ENCODE measurements around the gene FAM186B. TPM values are rescaled to one million over a fixed set of nuclear protein-coding genes. Genes with fewer than 3 reads are reported as not detected.
A peak's percentile ranks its signal among the peaks of the same experiment; 100 is the strongest.

FAM186B gene
- total RNA-seq, 3 donors from 2014 or later, result 0.59 to 0.98 (median 0.96) TPM

DNA sequence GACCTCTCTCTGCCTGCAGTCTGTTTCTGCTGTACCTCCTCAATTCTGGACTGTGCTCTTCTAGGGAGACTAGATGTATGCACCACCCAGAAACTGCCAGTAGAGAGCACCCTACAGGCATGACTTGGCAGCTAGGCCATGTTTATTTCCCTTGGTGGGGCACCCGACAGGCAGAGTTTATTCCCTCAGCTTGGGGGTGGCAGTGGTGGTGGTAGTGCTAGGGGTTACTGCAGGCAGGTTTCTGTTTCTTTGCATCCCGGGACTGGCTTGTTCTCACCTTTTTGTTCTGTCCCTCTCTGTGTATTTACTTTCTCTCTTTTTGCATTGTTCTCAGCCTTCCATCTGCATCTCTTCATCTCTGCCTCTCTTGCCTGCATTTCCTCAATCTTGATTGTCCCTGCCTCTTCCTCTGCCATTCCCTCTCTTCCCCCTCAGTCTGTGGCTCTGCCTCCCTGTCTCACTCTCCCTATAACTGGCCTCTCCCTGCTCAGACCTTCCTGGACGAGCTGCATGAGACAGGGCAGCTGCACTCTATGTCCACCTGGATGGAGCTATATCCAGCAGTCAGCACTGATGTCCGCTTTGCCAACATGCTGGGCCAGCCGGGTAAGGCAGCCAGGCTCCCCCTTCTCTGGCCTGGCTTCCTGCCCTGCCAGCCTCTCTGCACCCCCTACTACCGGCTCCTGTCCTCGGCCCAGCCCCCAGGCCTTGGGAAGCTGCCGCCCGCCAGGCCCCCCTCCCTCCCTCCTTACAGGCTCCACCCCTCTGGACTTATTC lies 31.7 kb upstream of the FAM186B start:
- DNase-seq (ENCODE audit: low spot score in 2 of 2), result peak in 1 of 2 donors; percentile 41
- H3K27ac ChIP-seq, result peak overlapping the region in 1 of 2 donors; percentile 27
- no peaks in the 10 kb centered on the region for H3K9me3 ChIP-seq
- H3K27me3 ChIP-seq, result no peaks in the 10 kb centered on the region
- no peaks in the 10 kb centered on the region for H3K4me1 ChIP-seq
- TF ChIP-seq POLR2A (IDR thresholded peaks at IDR 0.05) (no peak), POLR2AphosphoS5 (IDR thresholded peaks at IDR 0.05) (no peak)
- TF ChIP-seq, protein P1, sequence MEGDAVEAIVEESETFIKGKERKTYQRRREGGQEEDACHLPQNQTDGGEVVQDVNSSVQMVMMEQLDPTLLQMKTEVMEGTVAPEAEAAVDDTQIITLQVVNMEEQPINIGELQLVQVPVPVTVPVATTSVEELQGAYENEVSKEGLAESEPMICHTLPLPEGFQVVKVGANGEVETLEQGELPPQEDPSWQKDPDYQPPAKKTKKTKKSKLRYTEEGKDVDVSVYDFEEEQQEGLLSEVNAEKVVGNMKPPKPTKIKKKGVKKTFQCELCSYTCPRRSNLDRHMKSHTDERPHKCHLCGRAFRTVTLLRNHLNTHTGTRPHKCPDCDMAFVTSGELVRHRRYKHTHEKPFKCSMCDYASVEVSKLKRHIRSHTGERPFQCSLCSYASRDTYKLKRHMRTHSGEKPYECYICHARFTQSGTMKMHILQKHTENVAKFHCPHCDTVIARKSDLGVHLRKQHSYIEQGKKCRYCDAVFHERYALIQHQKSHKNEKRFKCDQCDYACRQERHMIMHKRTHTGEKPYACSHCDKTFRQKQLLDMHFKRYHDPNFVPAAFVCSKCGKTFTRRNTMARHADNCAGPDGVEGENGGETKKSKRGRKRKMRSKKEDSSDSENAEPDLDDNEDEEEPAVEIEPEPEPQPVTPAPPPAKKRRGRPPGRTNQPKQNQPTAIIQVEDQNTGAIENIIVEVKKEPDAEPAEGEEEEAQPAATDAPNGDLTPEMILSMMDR (IDR thresholded peaks at IDR 0.05), result peak; percentile 25 to 54 (median 47)
- intact Hi-C loops (cut with DNase I; ENCODE audit: low total_unique reads), result no loop called here
- H3K4me3 ChIP-seq, result no peak overlapping the region
- H3K36me3 ChIP-seq, result no peaks in the 10 kb centered on the region

DNA sequence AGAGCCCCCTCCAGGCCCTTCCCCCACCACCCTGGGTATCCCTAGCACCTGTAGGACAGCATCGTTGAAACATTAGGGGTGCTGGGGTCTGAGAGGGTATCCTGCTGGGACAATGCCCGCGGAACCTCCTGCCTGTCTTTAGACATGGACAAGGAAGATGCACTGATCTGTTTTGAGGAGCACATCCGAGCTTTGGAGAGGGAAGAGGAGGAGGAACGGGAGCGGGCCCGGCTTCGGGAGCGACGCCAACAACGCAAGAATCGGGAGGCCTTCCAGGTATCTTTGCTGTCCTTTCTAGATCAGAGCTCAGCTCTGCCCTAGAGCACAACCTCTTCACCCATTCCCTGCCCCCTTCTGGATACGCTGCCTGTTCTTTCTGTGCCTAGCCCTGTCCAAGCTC lies 31.1 kb upstream of the FAM186B start:
- Histone ChIP-seq H3K27me3 (no peaks in the 10 kb centered on the region), H3K4me1 (no peaks in the 10 kb centered on the region), H3K4me3 (no peak overlapping the region), H3K9me3 (no peaks in the 10 kb centered on the region), H3K36me3 (no peaks in the 10 kb centered on the region), H3K27ac (no peak overlapping the region)
- DNase-seq (ENCODE audit: low spot score in 2 of 2), result no peak
- no peak for TF ChIP-seq POLR2AphosphoS5 (IDR thresholded peaks at IDR 0.05)
- no peak for TF ChIP-seq POLR2A (IDR thresholded peaks at IDR 0.05)
- TF ChIP-seq, protein P1 (IDR thresholded peaks at IDR 0.05), result no peak
- intact Hi-C loops (cut with DNase I; ENCODE audit: low total_unique reads), result no loop called here

DNA sequence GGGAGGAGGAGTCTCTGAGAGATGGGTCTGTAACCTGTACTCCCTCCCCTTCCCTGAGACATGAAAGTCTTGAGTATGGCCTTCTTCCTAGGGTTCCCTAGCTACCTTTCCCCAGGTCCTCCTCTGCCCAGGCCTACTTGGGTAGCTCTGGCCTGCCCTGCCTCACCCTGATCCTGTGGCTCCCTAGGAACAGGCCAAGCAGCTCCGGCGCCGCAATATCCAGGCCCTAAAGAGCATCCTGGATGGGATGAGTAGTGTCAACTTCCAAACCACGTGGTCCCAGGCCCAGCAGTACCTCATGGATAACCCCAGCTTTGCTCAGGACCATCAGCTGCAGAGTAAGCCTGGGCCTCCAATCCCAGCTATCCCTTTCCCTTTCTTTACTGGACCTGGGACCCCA lies 30.2 kb upstream of the FAM186B start:
- Histone ChIP-seq H3K9me3 (no peaks in the 10 kb centered on the region), H3K36me3 (no peaks in the 10 kb centered on the region), H3K27ac (no peak overlapping the region), H3K4me3 (no peak overlapping the region), H3K4me1 (no peaks in the 10 kb centered on the region), H3K27me3 (no peaks in the 10 kb centered on the region)
- TF ChIP-seq POLR2AphosphoS5 (IDR thresholded peaks at IDR 0.05) (no peak), POLR2A (IDR thresholded peaks at IDR 0.05) (no peak)
- TF ChIP-seq, protein P1 (IDR thresholded peaks at IDR 0.05), result no peak
- no peak for DNase-seq (ENCODE audit: low spot score in 2 of 2)
- intact Hi-C loops (cut with DNase I; ENCODE audit: low total_unique reads), result no loop called here

DNA sequence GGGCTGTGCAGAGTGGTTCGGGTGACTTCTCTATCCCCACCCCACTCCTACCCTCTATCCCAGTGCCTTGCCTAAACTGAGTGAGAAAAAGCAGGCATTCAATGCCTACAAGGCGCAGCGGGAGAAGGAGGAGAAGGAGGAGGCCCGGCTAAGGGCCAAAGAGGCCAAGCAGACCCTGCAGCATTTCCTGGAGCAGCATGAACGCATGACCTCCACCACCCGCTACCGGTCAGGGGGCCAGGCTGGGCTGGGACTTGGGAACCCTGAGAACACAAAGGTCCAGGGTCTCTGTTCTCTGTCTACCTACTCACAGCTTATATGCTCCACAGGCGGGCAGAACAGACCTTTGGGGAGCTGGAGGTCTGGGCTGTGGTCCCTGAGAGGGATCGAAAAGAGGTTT lies 29.6 kb upstream of the FAM186B start:
- DNase-seq (ENCODE audit: low spot score in 2 of 2), result no peak
- H3K9me3 ChIP-seq, result no peaks in the 10 kb centered on the region
- intact Hi-C loops (cut with DNase I; ENCODE audit: low total_unique reads), result no loop called here
- no peak overlapping the region for H3K27ac ChIP-seq
- H3K4me3 ChIP-seq, result no peak overlapping the region
- no peak for TF ChIP-seq POLR2AphosphoS5 (IDR thresholded peaks at IDR 0.05)
- TF ChIP-seq POLR2A (IDR thresholded peaks at IDR 0.05), result no peak
- TF ChIP-seq, protein P1 (IDR thresholded peaks at IDR 0.05), result no peak
- H3K4me1 ChIP-seq, result no peaks in the 10 kb centered on the region
- no peaks in the 10 kb centered on the region for H3K27me3 ChIP-seq
- no peaks in the 10 kb centered on the region for H3K36me3 ChIP-seq

DNA sequence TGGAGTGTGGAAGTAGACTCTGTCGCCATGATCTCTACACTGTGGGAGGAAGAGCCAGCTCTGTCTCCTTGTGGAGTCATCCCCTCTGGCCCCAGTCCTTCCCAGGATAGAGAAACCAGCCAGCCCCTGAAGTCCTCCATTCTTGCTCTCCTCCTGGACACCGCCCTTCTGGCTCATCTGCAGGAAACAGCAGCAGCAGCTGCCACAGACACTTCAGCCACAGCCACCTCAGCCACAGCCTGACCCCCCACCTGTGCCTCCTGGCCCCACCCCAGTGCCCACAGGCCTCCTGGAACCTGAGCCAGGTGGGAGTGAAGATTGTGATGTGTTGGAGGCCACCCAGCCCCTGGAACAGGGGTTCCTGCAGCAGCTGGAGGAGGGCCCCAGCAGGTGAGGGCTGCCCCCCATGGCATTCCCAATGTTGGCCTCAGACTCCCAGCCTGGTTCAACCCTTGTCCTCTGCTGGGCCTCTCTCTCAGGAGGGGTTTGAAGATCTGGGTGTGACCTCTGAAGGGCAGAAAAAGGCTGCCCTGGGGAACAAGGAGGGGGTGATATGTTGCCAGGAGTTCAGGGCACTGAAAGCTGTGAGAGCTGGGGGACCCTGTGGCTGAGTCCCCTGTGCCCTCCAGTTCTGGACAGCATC lies 28.4 kb upstream of the FAM186B start:
- H3K4me1 ChIP-seq, result no peaks in the 10 kb centered on the region
- no peaks in the 10 kb centered on the region for H3K27me3 ChIP-seq
- no peak overlapping the region for H3K27ac ChIP-seq
- TF ChIP-seq POLR2A (IDR thresholded peaks at IDR 0.05) (no peak), POLR2AphosphoS5 (IDR thresholded peaks at IDR 0.05) (no peak)
- TF ChIP-seq, protein P1 (IDR thresholded peaks at IDR 0.05), result no peak
- intact Hi-C loops (cut with DNase I; ENCODE audit: low total_unique reads), result no loop called here
- no peak for DNase-seq (ENCODE audit: low spot score in 2 of 2)
- H3K36me3 ChIP-seq, result no peaks in the 10 kb centered on the region
- no peak overlapping the region for H3K4me3 ChIP-seq
- no peaks in the 10 kb centered on the region for H3K9me3 ChIP-seq
